Calu3 (cell line): ENCODE data around the gene NDFIP2. TPM values are rescaled to one million over a fixed set of nuclear protein-coding genes. Genes with fewer than 3 reads are reported as not detected.

ENCODE experiments used
- BruUV-seq: library from RNA; stranded (reverse); fragments of 400-500 nt; replicated peaks from 2 replicates; lab custom pipeline; 2021; lab: Mats Ljungman, UMichigan
- CTCF ChIA-PET: fragments of 300-600 bp; sonication (Branson Sonifier 250); formaldehyde crosslinking; loops from one replicate; lab custom pipeline; 2022; ENCODE audit warnings: antibody characterized with exemption; lab: Charles Lee
- DNase-seq: peaks from one replicate; pipeline ENCODE4 v3.0.0; 2022
- H3K27ac Mint-ChIP-seq: one replicate; pipeline ENCODE4 v1.8.0; 2022; ENCODE audit warnings: mixed read lengths; ENCODE audit not compliant: unreplicated experiment
- H3K27me3 Mint-ChIP-seq: one replicate; pipeline ENCODE4 v1.8.0; 2022; ENCODE audit warnings: mixed read lengths; ENCODE audit not compliant: unreplicated experiment
- H3K36me3 Mint-ChIP-seq: one replicate; pipeline ENCODE4 v1.8.0; 2022; ENCODE audit warnings: mild to moderate bottlenecking, moderate library complexity, mixed read lengths; ENCODE audit not compliant: insufficient read depth, unreplicated experiment
- H3K4me1 Mint-ChIP-seq: one replicate; pipeline ENCODE4 v1.8.0; 2022; ENCODE audit warnings: mild to moderate bottlenecking, low read depth, mixed read lengths; ENCODE audit not compliant: unreplicated experiment
- H3K4me3 Mint-ChIP-seq: one replicate; pipeline ENCODE4 v1.8.0; 2022; ENCODE audit warnings: mild to moderate bottlenecking, low read depth, moderate library complexity, mixed read lengths; ENCODE audit not compliant: unreplicated experiment
- H3K9me3 Mint-ChIP-seq: one replicate; pipeline ENCODE4 v1.8.0; 2022; ENCODE audit warnings: low read depth, mixed read lengths; ENCODE audit not compliant: unreplicated experiment
- CTCF ChIP-seq: fragments of 200-600 bp; IDR thresholded peaks from one replicate; pipeline ENCODE4 v1.8.0; 2022; ENCODE audit warnings: antibody characterized with exemption; ENCODE audit not compliant: unreplicated experiment
- intact Hi-C: fragments of 100-400 bp; cut with micrococcal nuclease; formaldehyde crosslinking; loops from one replicate; pipeline ENCODE4 v1.10.0; 2022; ENCODE audit not compliant: unreplicated experiment
- total RNA-seq: library from RNA; stranded (reverse); gene quantifications from 2 replicates; pipeline ENCODE4 v1.2.3, GENCODE V29; 2022

Gene NDFIP2
- total RNA-seq, 1 experiment from 2014 or later, result 26.7 TPM

GRCh38 chr13:79463604-79464003 is 17.4 kb upstream of the NDFIP2 start:
- no peaks in the 10 kb centered on the region for H3K36me3 Mint-ChIP-seq
- no peak for DNase-seq
- no peaks in the 10 kb centered on the region for H3K4me1 Mint-ChIP-seq
- no peaks in the 10 kb centered on the region for H3K27me3 Mint-ChIP-seq
- no peak overlapping the region for H3K27ac Mint-ChIP-seq
- H3K4me3 Mint-ChIP-seq, result no peak overlapping the region
- BruUV-seq, result no TSS peak
- H3K9me3 Mint-ChIP-seq, result no peaks in the 10 kb centered on the region
- intact Hi-C loops, result no loop called here
- CTCF ChIA-PET, result no interaction called here
- TF ChIP-seq CTCF, result no peak

GRCh38 chr13:79466872-79467271 is 14.1 kb upstream of the NDFIP2 start:
- CTCF ChIA-PET, result no interaction called here
- Mint-ChIP-seq H3K9me3 (no peaks in the 10 kb centered on the region), H3K27me3 (no peaks in the 10 kb centered on the region), H3K36me3 (no peaks in the 10 kb centered on the region), H3K27ac (no peak overlapping the region), H3K4me3 (no peak overlapping the region), H3K4me1 (no peaks in the 10 kb centered on the region)
- no peak for TF ChIP-seq CTCF
- BruUV-seq, result no TSS peak
- intact Hi-C loops, result no loop called here
- DNase-seq, result no peak

- TF ChIP-seq CTCF, result no peak
- H3K36me3 Mint-ChIP-seq, result no peaks in the 10 kb centered on the region
- no peaks in the 10 kb centered on the region for H3K27me3 Mint-ChIP-seq
- no peaks in the 10 kb centered on the region for H3K9me3 Mint-ChIP-seq
- no peak overlapping the region for H3K4me3 Mint-ChIP-seq
- CTCF ChIA-PET, result no interaction called here
- no peak overlapping the region for H3K27ac Mint-ChIP-seq
- no TSS peak for BruUV-seq
- no peak for DNase-seq
- intact Hi-C loops, result no loop called here
- no peaks in the 10 kb centered on the region for H3K4me1 Mint-ChIP-seq
Measured at GRCh38 chr13:79468402-79468801, 12.6 kb upstream of the NDFIP2 start.

- no peaks in the 10 kb centered on the region for H3K4me1 Mint-ChIP-seq
- DNase-seq, result no peak
- no peaks in the 10 kb centered on the region for H3K36me3 Mint-ChIP-seq
- BruUV-seq, result no TSS peak
- intact Hi-C loops, result no loop called here
- H3K4me3 Mint-ChIP-seq, result no peak overlapping the region
- H3K27me3 Mint-ChIP-seq, result no peaks in the 10 kb centered on the region
- no peaks in the 10 kb centered on the region for H3K9me3 Mint-ChIP-seq
- no peak overlapping the region for H3K27ac Mint-ChIP-seq
- no peak for TF ChIP-seq CTCF
- CTCF ChIA-PET, result no interaction called here
Measured at GRCh38 chr13:79468819-79469218, 12.1 kb upstream of the NDFIP2 start.

- intact Hi-C loops, result no loop called here
- BruUV-seq, result no TSS peak
- H3K36me3 Mint-ChIP-seq, result no peaks in the 10 kb centered on the region
Measured at GRCh38 chr13:79469608-79470007, 11.3 kb upstream of the NDFIP2 start.

More at GRCh38 chr13:79469608-79470007, 11.3 kb upstream of the NDFIP2 start:
- no peak for TF ChIP-seq CTCF
- Mint-ChIP-seq H3K27me3 (no peaks in the 10 kb centered on the region), H3K4me1 (no peaks in the 10 kb centered on the region), H3K4me3 (no peak overlapping the region), H3K27ac (no peak overlapping the region), H3K9me3 (no peaks in the 10 kb centered on the region)
- DNase-seq, result no peak
- CTCF ChIA-PET, result no interaction called here
